T-cell (primary cell): ENCODE results near the gene MLLT6. TPM values are rescaled to one million over a fixed set of nuclear protein-coding genes. Genes with fewer than 3 reads are reported as not detected.

Experiments
- ATAC-seq, 4 experiments: fragments of 200-7000 bp in 3 of 4; fragments of 150-1000 bp in 1 of 4; cut with Tn5 transposase; replicated peaks in 1 of 4; 1 replicate in 3 of 4; 2 replicates in 1 of 4; pipeline ENCODE4 v1.10.0; 2021; ENCODE audit warnings: moderate library complexity in 3 of 4, mild to moderate bottlenecking in 2 of 4, moderate number of reproducible peaks in 1 of 4
- CTCF ChIA-PET, 2 donors: fragments of 300-600 bp; sonication (Branson Sonifier 250); formaldehyde crosslinking; loops; one replicate each; lab custom pipeline; 2022; ENCODE audit warnings: antibody characterized with exemption in 2 of 2; lab: Charles Lee
- POLR2A ChIA-PET, 2 donors: fragments of 300-600 bp; sonication (Branson Sonifier 250); formaldehyde crosslinking; loops; one replicate each; lab custom pipeline; 2022; ENCODE audit warnings: antibody characterized with exemption in 2 of 2; lab: Charles Lee
- DNase-seq, 35 experiments: peaks; one replicate each; pipeline versions ENCODE4 v3.0.0 to v3.0.0-alpha.2; 2013 to 2023
- H3K27ac ChIP-seq: one replicate; pipeline ENCODE4 v1.5.1; 2013; ENCODE audit warnings: low read length
- H3K27me3 ChIP-seq, 2 experiments: replicated peaks in 1 of 2; 1 replicate in 1 of 2; 2 replicates in 1 of 2; pipeline versions ENCODE4 v1.6.1 to v1.7.0; 2013; ENCODE audit warnings: low read length in 1 of 2, mixed read lengths in 1 of 2; ENCODE audit not compliant: control insufficient read depth in 2 of 2, insufficient read depth in 2 of 2; ENCODE audit errors: extremely low read depth in 1 of 2
- H3K36me3 ChIP-seq, 2 donors: 1 replicate in 1 of 2; 2 replicates in 1 of 2; pipeline versions ENCODE4 v1.6.1 to v1.7.0; 2013; ENCODE audit warnings: low read length in 1 of 2; ENCODE audit not compliant: control insufficient read depth in 2 of 2, insufficient read depth in 1 of 2; ENCODE audit errors: extremely low read depth in 1 of 2
- H3K4me1 ChIP-seq, 2 experiments: 1 replicate in 1 of 2; 2 replicates in 1 of 2; pipeline versions ENCODE4 v1.6.1 to v1.7.0; 2013; ENCODE audit warnings: low read length in 2 of 2, mixed read lengths in 1 of 2; ENCODE audit not compliant: insufficient read depth in 2 of 2, control insufficient read depth in 1 of 2; ENCODE audit errors: extremely low read depth in 1 of 2
- H3K4me3 ChIP-seq, 2 donors: 1 replicate in 1 of 2; 2 replicates in 1 of 2; pipeline versions ENCODE4 v1.5.1 to v1.7.0; 2013; ENCODE audit warnings: mild to moderate bottlenecking in 2 of 2, low read length in 1 of 2, moderate library complexity in 1 of 2; ENCODE audit not compliant: control insufficient read depth in 1 of 2; ENCODE audit errors: extremely low read depth in 1 of 2
- H3K9me3 ChIP-seq: 2 replicates; pipeline ENCODE4 v1.7.0; 2013
- H3K27ac Mint-ChIP-seq, 2 donors: one replicate each; pipeline ENCODE4 v1.8.0; 2020 to 2021; ENCODE audit warnings: mild to moderate bottlenecking in 2 of 2, mixed read lengths in 2 of 2
- H3K27me3 Mint-ChIP-seq, 2 donors: one replicate each; pipeline ENCODE4 v1.8.0; 2021 to 2022; ENCODE audit warnings: mixed read lengths in 2 of 2
- H3K36me3 Mint-ChIP-seq: one replicate; pipeline ENCODE4 v1.8.0; 2021; ENCODE audit warnings: mixed read lengths
- H3K4me1 Mint-ChIP-seq, 3 donors: one replicate each; pipeline ENCODE4 v1.8.0; 2020 to 2022; ENCODE audit warnings: mixed read lengths in 3 of 3, mild to moderate bottlenecking in 1 of 3
- H3K4me3 Mint-ChIP-seq, 3 donors: one replicate each; pipeline ENCODE4 v1.8.0; 2020 to 2022; ENCODE audit warnings: mild to moderate bottlenecking in 3 of 3, mixed read lengths in 3 of 3, moderate library complexity in 3 of 3
- H3K9me3 Mint-ChIP-seq, 3 donors: one replicate each; pipeline ENCODE4 v1.8.0; 2020 to 2022; ENCODE audit warnings: mixed read lengths in 3 of 3
- WGBS: methylation state at CpG from one replicate; pipeline ENCODE4 v1.1.5; 2013; ENCODE audit warnings: missing lambda C conversion rate; ENCODE audit not compliant: insufficient coverage; 5-methylcytosine and 5-hydroxymethylcytosine counted together
- total RNA-seq, 35 experiments: library from RNA in 6 of 35; stranded (reverse) in 6 of 35; fragments of 120-200 nt in 1 of 35; gene quantifications; one replicate each; pipeline versions ENCODE4 v1.2.1 to v1.2.4 and lab custom pipeline; 2013 to 2026

Gene MLLT6
- total RNA-seq, 5 donors from 2014 or later (not counting 1 experiment from before 2014, with no cell fraction given) = 412 to 506 (median 480) TPM

DNA sequence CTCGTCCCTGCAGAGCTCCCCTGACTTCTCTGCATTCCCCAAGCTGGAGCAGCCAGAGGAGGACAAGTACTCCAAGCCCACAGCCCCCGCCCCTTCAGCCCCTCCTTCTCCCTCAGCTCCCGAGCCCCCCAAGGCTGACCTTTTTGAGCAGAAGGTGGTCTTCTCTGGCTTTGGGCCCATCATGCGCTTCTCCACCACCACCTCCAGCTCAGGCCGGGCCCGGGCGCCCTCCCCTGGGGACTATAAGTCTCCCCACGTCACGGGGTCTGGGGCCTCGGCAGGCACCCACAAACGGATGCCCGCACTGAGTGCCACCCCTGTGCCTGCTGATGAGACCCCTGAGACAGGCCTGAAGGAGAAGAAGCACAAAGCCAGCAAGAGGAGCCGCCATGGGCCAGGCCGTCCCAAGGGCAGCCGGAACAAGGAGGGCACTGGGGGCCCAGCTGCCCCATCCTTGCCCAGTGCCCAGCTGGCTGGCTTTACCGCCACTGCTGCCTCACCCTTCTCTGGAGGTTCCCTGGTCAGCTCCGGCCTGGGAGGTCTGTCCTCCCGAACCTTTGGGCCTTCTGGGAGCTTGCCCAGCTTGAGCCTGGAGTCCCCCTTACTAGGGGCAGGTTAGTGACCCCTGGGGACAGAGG is 11.4 kb downstream of the MLLT6 start:
- CTCF ChIA-PET = no interaction called here
- 96% methylated on average over 17 of the region's 18 CpGs for WGBS

GRCh38 chr17:38717139-38717745 is 12.2 kb downstream of the MLLT6 start:
- Histone ChIP-seq H3K36me3 (peaks cover 32 to 96% of the 10 kb centered on the region in 2 donors), H3K4me1 (peaks cover 0 to 60% of the 10 kb centered on the region in 2 experiments), H3K27ac (no peak overlapping the region), H3K27me3 (no peaks in the 10 kb centered on the region), H3K9me3 (no peaks in the 10 kb centered on the region), H3K4me3 (no peak overlapping the region)
- Mint-ChIP-seq H3K36me3 (peaks cover 41% of the 10 kb centered on the region), H3K9me3 (no peaks in the 10 kb centered on the region), H3K27me3 (no peaks in the 10 kb centered on the region), H3K4me1 (peaks cover 22 to 32% (median 26%) of the 10 kb centered on the region in 3 donors), H3K4me3 (no peak overlapping the region), H3K27ac (peak overlapping the region; percentile 34 to 50)
- 91% methylated on average over 9 of the region's 12 CpGs for WGBS
- DNase-seq (no peak), ATAC-seq (no peak)
- ChIA-PET CTCF (no interaction called here), POLR2A (no interaction called here)

More for the DNA sequence above, 11.4 kb downstream of the MLLT6 start:
- H3K9me3 Mint-ChIP-seq = no peaks in the 10 kb centered on the region
- no peak overlapping the region for H3K4me3 ChIP-seq
- H3K4me1 Mint-ChIP-seq = peaks cover 23 to 33% (median 27%) of the 10 kb centered on the region in 3 donors
- ATAC-seq = no peak
- H3K9me3 ChIP-seq = no peaks in the 10 kb centered on the region
- no peaks in the 10 kb centered on the region for H3K27me3 Mint-ChIP-seq
- peaks cover 34 to 96% of the 10 kb centered on the region in 2 donors for H3K36me3 ChIP-seq
- no peaks in the 10 kb centered on the region for H3K27me3 ChIP-seq
- H3K4me3 Mint-ChIP-seq = no peak overlapping the region
- H3K36me3 Mint-ChIP-seq = peaks cover 44% of the 10 kb centered on the region
- no peak for DNase-seq
- POLR2A ChIA-PET = interaction anchor here in 1 of 2 donors (0.6 kb wide), 1 partner anchor 19 kb away, joined by 3 read pairs; no protein-coding TSS in a partner anchor
- peak overlapping the region in 1 of 2 donors; percentile 50 for H3K27ac Mint-ChIP-seq
- peaks cover 0 to 58% of the 10 kb centered on the region in 2 experiments for H3K4me1 ChIP-seq
- H3K27ac ChIP-seq = no peak overlapping the region

GRCh38 chr17:38719289-38719942 is 14.3 kb downstream of the MLLT6 start:
- Mint-ChIP-seq H3K4me1 (peaks cover 28 to 43% (median 30%) of the 10 kb centered on the region in 3 donors), H3K4me3 (no peak overlapping the region), H3K27ac (peak overlapping the region in 1 of 2 donors; percentile 39), H3K36me3 (peaks cover 37% of the 10 kb centered on the region), H3K9me3 (no peaks in the 10 kb centered on the region), H3K27me3 (no peaks in the 10 kb centered on the region)
- H3K9me3 ChIP-seq = no peaks in the 10 kb centered on the region
- ChIA-PET POLR2A (no interaction called here), CTCF (interaction anchor here in 1 of 2 donors (0.8 to 1.0 kb wide), 2 partner anchors 9 to 12 kb away, joined by 5 read pairs; no protein-coding TSS in a partner anchor)
- ATAC-seq (no peak), DNase-seq (no peak)
- H3K27me3 ChIP-seq = no peaks in the 10 kb centered on the region
- peaks cover 0 to 62% of the 10 kb centered on the region in 2 experiments for H3K4me1 ChIP-seq
- H3K27ac ChIP-seq = no peak overlapping the region
- peaks cover 23 to 90% of the 10 kb centered on the region in 2 donors for H3K36me3 ChIP-seq
- H3K4me3 ChIP-seq = no peak overlapping the region
- 97% methylated on average over 22 of the region's 29 CpGs for WGBS

- Histone ChIP-seq H3K27me3 (no peaks in the 10 kb centered on the region), H3K27ac (no peak overlapping the region), H3K4me3 (no peak overlapping the region), H3K9me3 (no peaks in the 10 kb centered on the region), H3K4me1 (peaks cover 4 to 69% of the 10 kb centered on the region in 2 experiments), H3K36me3 (peaks cover 26 to 89% of the 10 kb centered on the region in 2 donors)
- ChIA-PET POLR2A (no interaction called here), CTCF (no interaction called here)
- Mint-ChIP-seq H3K4me1 (peaks cover 33 to 45% (median 36%) of the 10 kb centered on the region in 3 donors), H3K27me3 (no peaks in the 10 kb centered on the region), H3K36me3 (peaks cover 32% of the 10 kb centered on the region), H3K27ac (peak overlapping the region in 1 of 2 donors; percentile 44), H3K4me3 (no peak overlapping the region), H3K9me3 (no peaks in the 10 kb centered on the region)
- peak in 1 of 4 experiments; percentile 24 for ATAC-seq
- WGBS = 88% methylated on average over 32 of the region's 39 CpGs
- DNase-seq = no peak
Measured at GRCh38 chr17:38719943-38720641, 15.0 kb downstream of the MLLT6 start.

- ChIA-PET POLR2A (no interaction called here), CTCF (no interaction called here)
- Histone ChIP-seq H3K4me3 (no peak overlapping the region), H3K27me3 (no peaks in the 10 kb centered on the region), H3K36me3 (peaks cover 19 to 83% of the 10 kb centered on the region in 2 donors), H3K4me1 (peaks cover 6 to 72% of the 10 kb centered on the region in 2 experiments), H3K27ac (no peak overlapping the region), H3K9me3 (no peaks in the 10 kb centered on the region)
- H3K4me1 Mint-ChIP-seq = peaks cover 36 to 50% (median 43%) of the 10 kb centered on the region in 3 donors
- WGBS = 95% methylated on average over 3 of the region's 6 CpGs
- no peak overlapping the region for H3K4me3 Mint-ChIP-seq
- H3K36me3 Mint-ChIP-seq = peaks cover 24% of the 10 kb centered on the region
- H3K27me3 Mint-ChIP-seq = no peaks in the 10 kb centered on the region
- DNase-seq (no peak), ATAC-seq (no peak)
- H3K27ac Mint-ChIP-seq = peak overlapping the region; percentile 14 to 44
- no peaks in the 10 kb centered on the region for H3K9me3 Mint-ChIP-seq
Measured at GRCh38 chr17:38720941-38721340, 15.9 kb downstream of the MLLT6 start.

DNA sequence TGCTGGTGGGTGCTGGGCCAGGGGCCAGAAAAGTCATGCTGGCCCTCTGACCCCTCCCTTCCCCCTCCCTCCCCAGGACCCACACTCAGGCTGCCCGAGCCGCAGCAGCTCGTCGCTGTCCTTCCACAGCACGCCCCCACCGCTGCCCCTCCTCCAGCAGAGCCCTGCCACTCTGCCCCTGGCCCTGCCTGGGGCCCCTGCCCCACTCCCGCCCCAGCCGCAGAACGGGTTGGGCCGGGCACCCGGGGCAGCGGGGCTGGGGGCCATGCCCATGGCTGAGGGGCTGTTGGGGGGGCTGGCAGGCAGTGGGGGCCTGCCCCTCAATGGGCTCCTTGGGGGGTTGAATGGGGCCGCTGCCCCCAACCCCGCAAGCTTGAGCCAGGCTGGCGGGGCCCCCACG is 16.7 kb downstream of the MLLT6 start:
- peaks cover 41 to 55% (median 50%) of the 10 kb centered on the region in 3 donors for H3K4me1 Mint-ChIP-seq

More for the DNA sequence above, 16.7 kb downstream of the MLLT6 start:
- no peak overlapping the region for H3K4me3 ChIP-seq
- POLR2A ChIA-PET = no interaction called here
- H3K27me3 ChIP-seq = no peaks in the 10 kb centered on the region
- Mint-ChIP-seq H3K27ac (no peak overlapping the region), H3K36me3 (peaks cover 21% of the 10 kb centered on the region), H3K27me3 (no peaks in the 10 kb centered on the region), H3K4me3 (no peak overlapping the region), H3K9me3 (no peaks in the 10 kb centered on the region)
- DNase-seq (no peak), ATAC-seq (no peak)
- 98% methylated on average over 6 of the region's 16 CpGs for WGBS
- peaks cover 8 to 76% of the 10 kb centered on the region in 2 experiments for H3K4me1 ChIP-seq
- H3K27ac ChIP-seq = no peak overlapping the region
- H3K9me3 ChIP-seq = no peaks in the 10 kb centered on the region
- CTCF ChIA-PET = interaction anchor here in 1 of 2 donors (0.6 kb wide), 1 partner anchor 303 kb away, joined by 3 read pairs; no protein-coding TSS in a partner anchor
- peaks cover 12 to 75% of the 10 kb centered on the region in 2 donors for H3K36me3 ChIP-seq
